Inflammatory macrophage treated with lipopolysaccharide for 4 hours (primary cell): Measurements from ENCODE around the gene RAB40B.
"Not testable (repeated sequence)": the region's sequence is repeated elsewhere in the genome, so short reads cannot be mapped to it uniquely, and the experiment has no call there.

Experiments
- DNase-seq: peaks from one replicate; pipeline ENCODE4 v3.0.0-alpha.2; 2020

The RAB40B gene, protein sequence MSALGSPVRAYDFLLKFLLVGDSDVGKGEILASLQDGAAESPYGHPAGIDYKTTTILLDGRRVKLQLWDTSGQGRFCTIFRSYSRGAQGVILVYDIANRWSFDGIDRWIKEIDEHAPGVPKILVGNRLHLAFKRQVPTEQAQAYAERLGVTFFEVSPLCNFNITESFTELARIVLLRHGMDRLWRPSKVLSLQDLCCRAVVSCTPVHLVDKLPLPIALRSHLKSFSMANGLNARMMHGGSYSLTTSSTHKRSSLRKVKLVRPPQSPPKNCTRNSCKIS

DNA sequence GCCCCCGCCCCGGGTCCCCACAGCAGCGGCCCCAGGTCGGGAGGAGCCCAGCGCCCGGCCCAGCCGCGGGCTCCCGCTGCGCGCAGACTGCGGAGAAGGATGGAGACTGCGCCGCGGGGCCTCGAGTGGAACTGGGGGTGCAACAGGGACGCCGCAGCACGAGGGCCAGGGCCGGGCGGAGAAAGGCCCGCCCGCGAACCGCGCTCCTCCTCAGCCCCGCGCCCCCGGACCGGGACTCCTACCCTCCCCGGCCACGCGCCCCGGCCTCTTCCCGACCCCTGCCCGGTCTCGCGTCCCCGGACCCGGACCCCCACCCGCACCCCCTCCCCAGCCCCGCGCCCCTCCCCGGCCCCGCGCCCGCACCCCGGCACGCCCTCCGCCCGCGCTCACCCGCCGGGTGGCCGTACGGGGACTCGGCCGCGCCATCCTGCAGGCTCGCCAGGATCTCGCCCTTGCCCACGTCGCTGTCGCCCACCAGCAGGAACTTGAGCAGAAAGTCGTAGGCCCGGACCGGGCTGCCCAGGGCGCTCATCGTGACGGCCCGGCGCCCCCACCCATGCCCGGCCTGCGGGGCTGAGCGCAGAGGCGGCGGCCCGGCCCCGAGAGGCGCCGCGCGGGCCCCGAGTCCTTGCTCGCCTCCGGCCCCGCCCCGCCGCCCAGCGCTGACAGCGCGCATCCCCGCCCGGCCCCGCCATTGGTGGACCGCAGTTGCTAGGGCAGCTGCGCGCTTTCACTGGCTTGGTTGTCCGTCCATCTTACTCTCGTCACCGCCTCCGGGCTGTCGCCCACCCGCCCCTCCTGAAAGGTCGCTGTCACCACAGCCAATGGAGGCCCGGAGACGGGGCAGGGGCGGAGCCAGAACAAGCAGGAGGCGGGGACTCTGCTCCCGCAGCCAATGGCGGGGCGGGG lies at the start of gene RAB40B:
RAB40B (minus strand) TSS at position 634 of the 909 bp plus-strand sequence; CDS start at position 532, 102 bp downstream.
- peak; percentile 99 for DNase-seq

DNA sequence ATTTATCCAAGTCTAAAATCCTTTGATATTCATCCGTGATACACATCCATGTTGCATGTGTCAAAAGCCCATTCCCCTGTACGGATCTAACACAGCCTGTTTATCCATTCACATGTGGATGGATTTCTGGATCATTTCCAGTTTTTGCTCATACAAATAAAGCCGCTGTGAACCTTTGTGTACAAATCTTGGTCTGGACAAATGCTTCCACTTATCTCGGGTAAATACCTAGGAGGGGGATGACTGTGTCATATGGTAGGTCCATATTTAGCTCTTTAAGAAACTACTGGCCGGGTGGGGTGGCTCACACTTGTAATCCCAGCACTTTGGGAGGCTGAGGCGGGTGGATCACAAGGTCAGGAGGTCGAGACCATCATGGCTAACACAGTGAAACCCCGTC lies 47.0 kb upstream of the RAB40B start:
- DNase-seq: no peak

DNA sequence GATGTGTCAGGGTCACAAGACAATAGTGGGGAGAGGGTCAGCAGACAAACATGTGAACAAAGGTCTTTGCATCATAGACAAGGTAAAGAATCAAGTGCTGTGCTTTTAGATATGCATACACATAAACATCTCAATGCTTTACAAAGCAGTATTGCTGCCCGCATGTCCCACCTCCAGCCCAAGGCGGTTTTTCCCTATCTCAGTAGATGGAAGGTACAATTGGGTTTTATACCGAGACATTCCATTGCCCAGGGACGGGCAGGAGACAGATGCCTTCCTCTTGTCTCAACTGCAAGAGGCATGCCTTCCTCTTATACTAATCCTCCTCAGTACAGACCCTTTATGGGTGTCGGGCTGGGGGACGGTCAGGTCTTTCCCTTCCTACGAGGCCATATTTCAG lies 46.2 kb upstream of the RAB40B start:
- DNase-seq: not testable (repeated sequence)

DNA sequence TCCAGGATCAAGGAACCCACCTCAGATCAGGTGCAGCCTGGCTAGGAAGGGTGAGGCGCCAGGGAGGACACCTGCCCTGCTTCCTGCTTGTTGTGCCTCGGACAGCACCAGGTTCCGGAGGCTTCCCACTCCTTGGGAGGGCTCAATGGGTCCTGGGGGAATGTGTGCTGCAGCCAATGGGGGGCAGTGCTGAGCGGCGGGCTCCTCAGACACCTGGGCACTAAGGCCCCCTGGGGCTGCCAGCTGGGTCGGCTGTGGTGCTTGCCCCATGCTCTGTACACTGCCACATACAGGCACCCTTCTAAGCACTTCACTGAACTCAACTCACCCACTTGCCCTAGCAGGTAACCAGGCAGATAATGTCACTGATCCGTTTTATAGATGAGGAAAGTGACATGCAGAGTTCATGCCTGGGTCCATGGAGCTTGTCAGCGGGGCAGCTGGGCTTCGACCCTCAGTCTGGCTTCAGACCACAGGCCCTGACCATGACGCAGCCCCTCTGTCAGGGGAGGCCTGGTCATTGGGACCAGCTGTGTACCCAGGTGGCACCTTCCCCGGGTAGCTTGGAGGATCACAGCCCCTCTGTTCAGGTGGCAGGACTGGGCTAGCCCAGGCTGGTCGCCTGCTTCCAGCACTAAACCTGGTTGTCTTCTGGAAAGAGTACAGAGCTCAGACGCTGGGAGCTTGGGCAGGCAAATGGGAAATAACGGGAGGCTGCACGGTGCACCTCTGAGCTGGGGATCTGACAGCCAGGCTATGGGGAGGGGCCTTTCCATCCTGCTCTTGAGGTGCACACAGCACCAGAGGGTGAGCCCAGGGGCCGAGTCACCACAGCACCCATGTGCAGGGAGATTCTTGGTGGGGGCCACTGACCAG lies 45.1 kb upstream of the RAB40B start:
- no peak for DNase-seq

DNA sequence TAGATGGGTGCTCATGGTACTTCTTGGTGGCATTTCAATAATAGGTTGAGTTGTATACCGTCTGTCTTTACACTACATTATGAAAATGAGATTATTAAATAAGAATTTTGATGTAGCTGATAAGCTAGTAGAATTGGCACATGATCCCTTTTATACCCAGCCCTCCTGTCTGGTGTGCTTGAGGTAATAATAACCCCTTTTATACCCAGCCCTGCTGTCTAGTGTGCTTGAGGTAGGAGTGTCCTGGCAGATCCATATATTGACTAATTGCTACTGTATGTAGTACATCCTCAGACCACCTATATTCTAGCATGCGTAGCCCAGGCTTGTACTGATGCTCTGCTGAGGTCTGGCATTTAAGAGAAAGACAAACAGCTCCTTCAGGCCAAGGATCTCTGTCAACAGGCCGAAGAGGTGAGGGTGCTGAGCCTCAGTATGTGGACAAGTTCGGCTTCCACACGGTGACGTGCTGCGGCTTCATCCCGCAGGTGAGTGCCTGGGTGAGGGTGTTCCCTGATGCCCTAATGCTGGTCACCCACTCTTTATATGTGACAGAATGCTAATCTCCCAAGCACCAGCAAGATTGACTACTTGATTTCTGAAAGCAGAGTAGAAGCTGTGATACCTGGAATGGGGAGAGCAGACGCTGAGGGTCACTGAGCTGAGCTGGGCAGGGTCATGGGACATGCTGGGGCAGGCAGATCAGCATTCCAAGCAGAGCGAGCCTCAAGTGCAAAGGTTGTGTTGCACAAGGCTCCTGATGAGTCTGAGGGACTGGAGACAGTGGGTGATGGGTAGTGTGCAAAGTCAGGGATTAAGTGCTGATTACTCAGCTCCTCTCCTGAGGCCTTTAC lies 42.6 kb upstream of the RAB40B start:
- no peak for DNase-seq

DNA sequence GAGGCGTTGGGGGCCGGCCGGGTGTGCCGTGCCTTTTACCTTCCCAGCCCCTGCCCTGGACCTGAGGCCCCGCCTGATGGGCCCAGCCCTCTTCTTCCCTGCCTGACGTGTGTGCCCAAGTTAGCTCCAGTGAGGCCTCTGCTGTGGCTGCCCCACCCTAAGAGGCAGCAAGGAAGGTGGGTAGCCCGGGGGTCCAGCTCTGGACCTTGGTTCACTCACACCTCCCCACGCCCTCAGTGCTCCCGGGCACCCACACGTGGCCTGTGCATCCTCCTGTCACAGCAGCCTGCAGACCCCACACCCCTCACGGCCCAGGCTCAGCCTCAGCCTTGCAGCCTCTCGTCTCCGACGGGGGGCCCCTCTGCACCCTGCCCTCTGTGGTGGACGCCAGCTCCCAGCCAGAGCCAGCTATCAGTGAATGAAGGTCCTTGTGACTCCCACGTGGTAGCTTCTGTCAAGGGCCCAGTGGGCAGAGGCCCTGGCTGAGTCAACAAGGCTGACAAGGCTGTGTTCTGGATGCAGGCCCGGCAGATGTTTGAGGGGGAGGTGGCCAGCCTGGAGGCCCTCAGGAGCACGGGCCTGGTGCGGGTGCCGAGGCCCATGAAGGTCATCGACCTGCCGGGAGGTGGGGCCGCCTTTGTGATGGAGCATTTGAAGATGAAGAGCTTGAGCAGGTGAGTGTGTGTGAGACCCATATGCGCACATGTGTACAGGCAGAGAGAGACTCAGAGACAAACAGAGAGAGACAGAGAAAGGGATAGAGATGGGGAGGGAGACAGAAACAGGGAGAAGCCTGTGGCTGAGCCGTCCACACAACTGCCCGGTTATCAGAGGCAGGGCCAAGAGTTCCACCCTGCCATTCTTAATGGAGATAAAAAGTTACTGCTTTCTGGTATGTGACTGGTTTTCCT lies 39.7 kb upstream of the RAB40B start:
- no peak for DNase-seq

DNA sequence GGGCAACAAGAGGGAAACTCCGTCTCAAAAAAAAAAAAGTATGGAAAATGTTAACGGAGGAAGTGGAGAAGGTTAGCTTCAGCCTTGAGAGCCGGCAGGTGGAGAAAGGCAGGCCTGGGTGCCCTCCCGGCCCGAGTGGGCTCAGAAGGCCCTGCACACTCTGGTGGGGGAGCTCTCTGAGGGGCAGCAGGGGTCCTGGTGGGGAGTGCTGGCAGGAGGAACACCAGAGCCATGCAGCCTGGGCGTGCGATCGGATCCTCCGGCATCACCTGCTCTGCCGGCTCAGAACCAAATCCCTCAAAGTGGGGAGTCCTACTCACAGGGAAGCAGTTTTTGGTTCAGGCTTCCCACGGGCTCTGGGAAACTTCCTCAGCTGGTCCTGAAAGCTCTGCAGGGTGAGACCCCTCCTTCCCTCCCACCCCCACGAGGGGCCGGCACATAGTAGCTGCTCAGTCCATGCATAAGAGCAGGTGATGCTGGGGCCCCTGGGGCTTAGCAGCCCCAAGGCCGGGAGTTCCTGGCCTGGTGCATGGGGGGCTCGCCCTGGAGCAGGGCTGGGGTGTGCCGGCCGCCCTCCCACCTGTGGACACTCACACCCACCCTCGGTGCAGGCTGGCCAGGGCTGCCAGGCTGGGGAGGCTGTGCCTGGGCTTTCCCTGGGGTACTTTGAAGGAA lies 38.1 kb upstream of the RAB40B start:
- DNase-seq: no peak

DNA sequence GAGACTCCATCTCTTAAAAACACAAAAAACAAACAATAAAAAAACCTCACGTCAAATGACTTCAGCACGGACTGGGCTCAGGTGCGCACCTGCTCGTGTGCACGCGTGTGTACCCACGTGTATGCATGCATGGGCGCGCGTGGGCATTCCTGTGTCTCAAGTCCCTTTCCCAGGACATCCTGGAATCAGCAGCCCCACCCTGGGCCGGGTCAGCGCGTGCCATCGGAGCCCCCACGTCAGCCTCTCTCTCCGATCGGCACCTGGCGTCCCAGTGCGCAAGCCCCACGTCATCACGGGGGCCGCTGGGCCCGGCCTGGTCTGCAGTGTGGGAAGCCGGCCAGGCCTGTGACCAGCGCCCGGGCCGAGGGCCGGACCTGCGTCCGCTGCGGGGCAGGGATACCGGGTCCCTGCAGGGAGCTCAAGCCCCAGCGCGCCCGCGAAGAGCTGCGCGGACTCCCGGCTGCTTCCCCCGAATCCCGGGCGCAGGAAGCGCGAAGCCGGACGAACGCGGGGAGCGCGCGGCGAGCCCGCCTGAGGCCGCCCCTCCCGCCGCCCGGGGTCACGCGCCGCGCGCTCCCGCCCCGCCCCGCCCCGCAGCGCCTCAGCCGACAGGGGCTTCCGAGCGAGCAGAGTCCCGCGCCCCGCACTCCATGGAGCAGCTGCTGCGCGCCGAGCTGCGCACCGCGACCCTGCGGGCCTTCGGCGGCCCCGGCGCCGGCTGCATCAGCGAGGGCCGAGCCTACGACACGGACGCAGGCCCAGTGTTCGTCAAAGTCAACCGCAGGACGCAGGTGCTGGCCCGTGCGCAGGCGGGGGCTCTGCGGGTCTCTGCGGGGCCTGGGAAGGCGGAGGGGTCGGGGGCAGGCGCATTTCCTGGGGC lies 36.7 kb upstream of the RAB40B start, which contains the start of gene FN3K:
FN3K (plus strand) TSS at position 629 of the 880 bp plus-strand sequence; CDS start at position 651, 22 bp downstream.
- DNase-seq: peak; percentile 11

DNA sequence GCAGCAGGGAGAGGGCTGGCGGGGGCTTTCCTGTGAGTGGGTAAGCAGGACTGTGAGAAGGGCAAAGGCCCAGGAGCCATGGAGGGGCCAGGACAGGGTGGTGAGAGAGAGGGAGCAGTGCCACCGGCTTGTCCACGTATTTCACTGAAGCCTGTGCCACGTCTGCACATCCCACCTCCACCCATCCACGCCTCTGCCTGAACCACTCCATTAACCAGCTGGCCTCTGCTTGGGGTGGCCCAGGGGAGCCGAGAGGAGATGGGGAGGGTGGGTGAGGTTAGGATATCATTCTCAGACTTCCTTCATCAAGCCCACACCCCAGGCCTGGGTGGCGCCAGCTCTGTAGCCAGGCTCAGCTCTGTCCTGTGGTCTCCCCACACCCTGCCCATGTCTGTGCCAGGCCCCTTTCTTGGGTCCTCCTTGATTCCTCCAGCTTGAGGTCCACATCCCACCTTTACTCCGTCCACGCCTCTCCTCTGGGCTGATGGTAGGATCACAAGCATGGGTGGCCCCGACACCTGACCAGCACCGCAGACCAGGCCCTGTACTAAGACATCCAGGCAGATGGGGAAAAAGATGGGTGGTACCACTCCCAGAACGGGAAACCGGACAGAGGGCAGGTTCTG lies 33.7 kb upstream of the RAB40B start:
- DNase-seq: no peak

DNA sequence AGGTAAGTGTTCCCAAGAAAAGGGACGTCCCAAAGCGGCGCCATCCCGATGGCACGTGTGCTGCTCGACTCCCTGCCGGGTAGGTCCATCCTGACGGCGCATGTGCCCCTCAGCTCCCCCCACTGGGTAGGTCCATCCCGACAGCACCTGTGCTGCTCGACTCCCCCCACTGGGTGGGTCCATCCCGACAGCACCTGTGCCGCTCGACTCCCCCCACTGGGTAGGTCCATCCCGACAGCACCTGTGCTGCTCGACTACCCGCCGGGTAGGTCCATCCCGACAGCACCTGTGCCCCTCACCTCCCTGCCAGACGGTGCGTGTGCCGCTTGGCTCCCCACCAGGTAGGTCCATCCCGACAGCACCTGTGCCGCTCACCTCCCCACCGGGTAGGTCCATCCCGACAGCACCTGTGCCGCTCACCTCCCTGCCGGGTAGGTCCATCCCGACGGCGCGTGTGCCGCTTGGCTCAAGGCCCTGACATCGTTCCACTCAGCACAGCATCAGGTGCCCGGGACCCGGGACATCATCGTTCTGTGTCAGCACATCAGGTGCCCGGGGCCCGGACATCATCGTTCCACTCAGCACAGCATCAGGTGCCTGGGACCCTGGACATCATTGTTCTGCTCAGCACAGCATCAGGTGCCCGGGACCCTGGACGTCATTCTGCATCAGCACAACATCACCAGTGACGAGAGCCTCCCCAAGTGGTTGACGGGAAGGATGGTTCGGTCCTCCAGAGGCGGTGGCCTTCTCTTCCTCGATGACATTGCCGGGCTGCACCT lies 31.2 kb upstream of the RAB40B start:
- no peak for DNase-seq

DNA sequence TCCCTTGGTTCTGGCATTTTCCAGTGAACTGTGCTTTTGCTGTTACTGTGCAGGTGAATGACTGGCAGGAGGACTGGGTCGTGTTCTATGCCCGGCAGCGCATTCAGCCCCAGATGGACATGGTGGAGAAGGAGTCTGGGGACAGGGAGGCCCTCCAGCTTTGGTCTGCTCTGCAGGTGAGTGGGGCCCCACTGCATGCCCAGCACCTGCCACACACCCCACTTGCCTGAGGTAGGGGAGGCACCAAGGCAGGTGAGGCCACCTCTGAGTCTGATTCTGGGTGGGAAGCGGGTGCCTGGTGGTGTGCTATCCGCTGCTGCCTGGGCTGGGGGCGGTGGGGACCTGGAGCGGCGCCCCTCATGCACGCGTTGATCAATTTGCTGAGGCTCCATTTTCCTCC lies 27.9 kb upstream of the RAB40B start:
- no peak for DNase-seq

DNA sequence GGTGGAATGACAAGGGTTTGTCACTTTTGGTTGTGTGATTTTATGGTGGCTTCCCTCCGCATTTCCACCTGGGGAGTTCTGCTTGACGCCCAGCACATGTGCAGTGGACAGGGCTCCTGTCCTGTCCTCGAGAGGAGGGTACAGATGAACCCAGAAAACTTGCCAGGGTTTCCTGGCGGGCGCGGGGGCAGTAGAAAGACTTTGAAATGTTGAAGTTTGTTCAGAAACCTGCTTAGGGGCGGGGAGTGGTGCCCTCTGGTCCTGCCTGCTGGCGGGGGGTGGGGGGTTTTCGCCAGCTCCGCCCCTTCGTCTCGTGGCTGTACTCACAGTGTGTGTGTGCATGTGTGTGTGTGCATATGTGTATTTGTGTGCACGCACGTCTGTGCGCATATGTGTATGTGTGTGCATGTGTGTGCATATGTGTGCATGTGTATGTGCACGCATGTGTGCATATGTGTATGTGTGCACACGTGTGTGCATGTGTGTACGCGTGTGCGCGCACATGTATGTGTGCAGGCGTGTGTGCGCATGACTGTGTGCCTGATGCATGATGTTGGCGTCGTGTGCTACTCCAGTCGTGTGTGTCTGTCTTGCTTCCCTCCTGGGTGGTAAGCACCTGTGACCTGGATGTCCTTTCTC lies 24.8 kb upstream of the RAB40B start:
- no peak for DNase-seq

DNA sequence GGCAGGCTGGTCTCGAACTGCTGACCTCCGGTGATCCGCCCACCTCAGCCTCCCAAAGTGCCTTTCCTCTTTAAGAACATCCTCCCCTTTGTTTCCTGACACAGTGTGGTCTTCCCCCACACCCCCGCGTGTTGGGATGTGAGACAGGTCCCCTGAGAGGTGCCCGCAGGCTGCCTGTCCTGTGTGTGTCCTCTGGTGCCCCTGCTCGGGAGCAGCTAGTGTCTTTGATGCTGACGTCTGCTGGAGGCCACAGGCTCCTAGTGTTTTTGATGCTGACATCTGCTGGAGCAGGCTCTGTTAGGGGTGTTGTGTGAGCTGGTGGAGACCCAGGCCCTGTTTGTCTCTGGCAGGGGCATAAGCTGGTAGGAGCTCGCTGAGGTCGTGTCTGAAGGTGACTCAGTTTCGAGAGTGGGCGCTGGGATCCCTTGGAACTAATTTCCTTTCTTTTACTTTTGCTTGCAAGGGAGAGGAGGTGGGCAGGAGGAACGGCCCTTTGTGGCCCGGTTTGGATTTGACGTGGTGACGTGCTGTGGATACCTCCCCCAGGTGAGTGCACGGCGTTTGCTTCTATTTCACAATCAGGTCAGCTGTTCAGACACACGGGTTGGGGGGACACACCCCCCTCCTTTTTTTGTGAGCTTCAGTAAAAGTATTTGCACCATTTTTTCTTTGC lies 24.0 kb upstream of the RAB40B start:
- DNase-seq: no peak

DNA sequence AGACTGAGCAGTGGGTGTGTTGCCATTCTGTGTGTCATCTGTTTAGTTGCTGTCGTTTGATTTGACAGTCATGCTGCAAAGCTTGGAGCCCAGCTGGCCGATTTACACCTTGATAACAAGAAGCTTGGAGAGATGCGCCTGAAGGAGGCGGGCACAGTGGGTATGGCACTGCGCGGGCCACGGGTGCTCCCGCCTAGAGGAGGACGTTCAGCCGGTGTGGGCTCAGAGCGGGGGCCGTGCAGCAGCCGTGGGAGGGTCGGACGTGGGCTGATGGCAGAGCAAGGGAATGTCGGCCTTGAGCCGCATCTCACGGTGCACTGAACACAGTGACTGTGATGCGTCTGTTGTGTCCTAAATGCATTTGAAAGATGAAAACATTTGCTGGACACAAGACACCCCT lies 21.7 kb upstream of the RAB40B start:
- no peak for DNase-seq

DNA sequence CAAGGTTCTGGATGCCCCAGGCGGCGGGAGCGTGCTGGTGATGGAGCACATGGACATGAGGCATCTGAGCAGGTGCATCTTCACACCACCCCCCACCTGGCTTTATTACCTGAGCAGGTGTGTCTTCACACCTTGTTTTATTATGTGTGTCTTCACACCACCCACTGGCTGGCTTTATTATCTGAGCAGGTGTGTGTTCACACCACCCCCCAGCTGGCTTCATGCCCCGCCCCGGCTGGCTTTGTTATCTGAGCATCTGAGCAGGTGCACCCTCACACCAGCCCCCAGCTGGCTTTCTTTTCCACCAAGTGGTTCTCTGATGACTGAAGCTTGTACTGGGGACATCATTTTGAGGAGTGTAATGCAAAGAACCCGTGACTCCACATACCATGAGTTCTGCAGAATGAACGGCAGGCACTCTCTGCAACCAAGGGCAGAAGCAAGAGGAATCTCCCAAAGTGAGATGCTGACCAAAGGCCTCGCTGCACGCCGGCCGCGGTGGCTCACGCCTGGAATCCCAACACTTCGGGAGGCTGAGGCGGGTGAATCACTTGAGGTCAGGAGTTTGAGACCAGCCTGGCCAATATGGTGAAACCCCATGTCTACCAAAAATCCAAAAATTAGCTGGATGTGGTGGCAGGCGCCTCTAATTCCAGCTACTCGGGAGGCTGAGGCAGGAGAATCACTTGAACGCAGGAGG lies 20.6 kb upstream of the RAB40B start:
- DNase-seq: no peak
